Astrocyte (in vitro differentiated cells and primary cell): ENCODE data around the gene KRT26.

ENCODE experiments used
- CTCF ChIP-seq: IDR thresholded peaks from 2 replicates; pipeline ENCODE4 v1.5.1; 2011; ENCODE audit warnings: low read depth, mild to moderate bottlenecking, inconsistent platforms, low read length, moderate library complexity; ENCODE audit not compliant: insufficient read depth
- EZH2 ChIP-seq: IDR thresholded peaks from 2 replicates; pipeline ENCODE4 v1.6.1; 2012; ENCODE audit warnings: mild to moderate bottlenecking, low read length, inconsistent platforms; ENCODE audit not compliant: insufficient read depth

- no peak for TF ChIP-seq CTCF
- no peak for TF ChIP-seq EZH2
Observed at GRCh38 chr17:40779181-40779909, 7.3 kb upstream of the KRT26 start.
